H1 (cell line): ENCODE measurements around the gene ITGA11. TPM values are rescaled to one million over a fixed set of nuclear protein-coding genes. Genes with fewer than 3 reads are reported as not detected.
A peak's percentile ranks its signal among the peaks of the same experiment; 100 is the strongest.

Source experiments
- CTCF ChIA-PET: fragments of 300-600 bp; sonication (Branson Sonifier 250); formaldehyde crosslinking; loops from one replicate; lab custom pipeline; 2021; ENCODE audit not compliant: partially characterized antibody; lab: Charles Lee
- POLR2A ChIA-PET: fragments of 300-600 bp; sonication (Branson Sonifier 250); formaldehyde crosslinking; loops from one replicate; lab custom pipeline; 2021; ENCODE audit warnings: inconsistent platforms; ENCODE audit not compliant: partially characterized antibody; lab: Charles Lee
- DNase-seq, 2 experiments: peaks; one replicate each; pipeline versions ENCODE4 v3.0.0 to v3.0.0-alpha.2; 2010 to 2022; ENCODE audit warnings: low spot score in 2 of 2, low read depth in 1 of 2, mixed read lengths in 1 of 2
- FAIRE-seq: peaks from 2 replicates; lab custom pipeline; 2011; peaks lifted over from hg19 to GRCh38; lab: Jason Lieb, UNC
- H2AFZ ChIP-seq: 2 replicates; pipeline ENCODE4 v1.8.1; 2012; ENCODE audit warnings: low read length, inconsistent platforms
- H2AK5ac ChIP-seq: 2 replicates; pipeline ENCODE4 v1.6.1; 2013; ENCODE audit warnings: low read depth, low read length
- H2BK120ac ChIP-seq: replicated peaks from 2 replicates; pipeline ENCODE3; 2013; ENCODE audit warnings: low read depth, low read length, inconsistent platforms
- H2BK12ac ChIP-seq: 2 replicates; pipeline ENCODE4 v1.6.1; 2013; ENCODE audit warnings: low read depth, low read length
- H2BK15ac ChIP-seq: 2 replicates; pipeline ENCODE4 v1.6.1; 2013; ENCODE audit warnings: low read length
- H2BK20ac ChIP-seq: 2 replicates; pipeline ENCODE4 v1.6.1; 2013; ENCODE audit warnings: low read length
- H2BK5ac ChIP-seq: 2 replicates; pipeline ENCODE4 v1.6.1; 2013; ENCODE audit warnings: low read depth, low read length
- H3K14ac ChIP-seq: 2 replicates; pipeline ENCODE4 v1.6.1; 2013; ENCODE audit warnings: inconsistent platforms; ENCODE audit not compliant: insufficient read length
- H3K18ac ChIP-seq: 2 replicates; pipeline ENCODE4 v1.6.1; 2013; ENCODE audit warnings: low read length; ENCODE audit errors: extremely low read depth
- H3K23ac ChIP-seq: 2 replicates; pipeline ENCODE4 v1.6.1; 2013; ENCODE audit warnings: inconsistent platforms; ENCODE audit not compliant: insufficient read length
- H3K23me2 ChIP-seq: 2 replicates; pipeline ENCODE4 v1.6.1; 2013; ENCODE audit warnings: low read depth, low read length
- H3K27ac ChIP-seq: 2 replicates; pipeline ENCODE4 v1.6.1; 2011; ENCODE audit warnings: low read depth, low read length, inconsistent platforms
- H3K27me3 ChIP-seq, 4 experiments: replicated peaks in 1 of 4; 1 replicate in 1 of 4; 2 replicates in 3 of 4; pipeline versions ENCODE4 v1.6.1 to v1.8.1; 2011 to 2013; ENCODE audit warnings: low read length in 3 of 4, mild to moderate bottlenecking in 3 of 4, inconsistent platforms in 2 of 4, mixed read lengths in 2 of 4, moderate library complexity in 1 of 4; ENCODE audit not compliant: control insufficient read depth in 3 of 4, insufficient read depth in 3 of 4; ENCODE audit errors: extremely low read depth in 1 of 4
- H3K36me3 ChIP-seq, 4 experiments: 2 replicates each; pipeline versions ENCODE4 v1.6.1 to v1.8.1; 2011 to 2013; ENCODE audit warnings: mild to moderate bottlenecking in 4 of 4, low read length in 3 of 4, moderate library complexity in 2 of 4, control low read depth in 1 of 4, inconsistent platforms in 1 of 4; ENCODE audit not compliant: insufficient read depth in 4 of 4, control insufficient read depth in 2 of 4
- H3K4ac ChIP-seq: replicated peaks from 2 replicates; pipeline ENCODE3; 2013; ENCODE audit warnings: low read length, low read depth, mixed read lengths, inconsistent platforms; ENCODE audit not compliant: insufficient read length
- H3K4me1 ChIP-seq, 4 experiments: replicated peaks in 1 of 4; 1 replicate in 1 of 4; 2 replicates in 3 of 4; pipeline versions ENCODE4 v1.6.1 to v1.8.1; 2011 to 2013; ENCODE audit warnings: low read length in 3 of 4, inconsistent platforms in 2 of 4, mixed read lengths in 1 of 4; ENCODE audit not compliant: insufficient read depth in 4 of 4, control insufficient read depth in 3 of 4
- H3K4me2 ChIP-seq, 2 experiments: 2 replicates each; pipeline versions ENCODE4 v1.6.1 to v1.8.1; 2011 to 2013; ENCODE audit warnings: low read depth in 2 of 2, low read length in 2 of 2, control low read depth in 1 of 2, inconsistent platforms in 1 of 2, mild to moderate bottlenecking in 1 of 2; ENCODE audit not compliant: insufficient read depth in 1 of 2
- H3K4me3 ChIP-seq, 4 experiments: fragments of 200-600, 300-600 bp in 1 of 4; sonication (generic), shearing (Covaris generic), sonication (Bioruptor Twin) in 1 of 4; 2 replicates each; pipeline versions ENCODE4 v1.5.1 to v1.8.1; 2011 to 2016; ENCODE audit warnings: low read length in 4 of 4, low read depth in 3 of 4, control low read depth in 2 of 4, inconsistent platforms in 2 of 4, mild to moderate bottlenecking in 2 of 4, mixed read lengths in 1 of 4, moderate library complexity in 1 of 4; ENCODE audit not compliant: insufficient read depth in 2 of 4; ENCODE audit errors: extremely low read depth in 1 of 4
- H3K56ac ChIP-seq: replicated peaks from 2 replicates; pipeline ENCODE3; 2013; ENCODE audit warnings: low read depth, mild to moderate bottlenecking, mixed read lengths, low read length, inconsistent platforms; ENCODE audit not compliant: insufficient read length
- H3K79me1 ChIP-seq: 2 replicates; pipeline ENCODE4 v1.6.1; 2013; ENCODE audit warnings: low read depth, low read length, control low read depth
- H3K79me2 ChIP-seq, 2 experiments: 2 replicates each; pipeline versions ENCODE4 v1.6.1 to v1.8.1; 2012 to 2013; ENCODE audit warnings: low read length in 2 of 2, mild to moderate bottlenecking in 2 of 2, inconsistent platforms in 1 of 2; ENCODE audit not compliant: insufficient read depth in 2 of 2, control insufficient read depth in 1 of 2
- H3K9ac ChIP-seq, 4 experiments: replicated peaks in 1 of 4; 1 replicate in 1 of 4; 2 replicates in 3 of 4; pipeline versions ENCODE4 v1.6.1 to v1.8.1; 2011 to 2013; ENCODE audit warnings: low read depth in 3 of 4, low read length in 3 of 4, control low read depth in 2 of 4, mild to moderate bottlenecking in 2 of 4, moderate library complexity in 2 of 4, inconsistent platforms in 1 of 4; ENCODE audit errors: extremely low read depth in 1 of 4
- H3K9me3 ChIP-seq, 2 experiments: 2 replicates each; pipeline versions ENCODE4 v1.6.1 to v1.8.1; 2012 to 2013; ENCODE audit warnings: mild to moderate bottlenecking in 2 of 2, moderate library complexity in 2 of 2, control low read depth in 1 of 2, inconsistent platforms in 1 of 2, low read depth in 1 of 2, low read length in 1 of 2, mixed read lengths in 1 of 2; ENCODE audit not compliant: insufficient read depth in 2 of 2
- H4K20me1 ChIP-seq, 2 experiments: replicated peaks in 1 of 2; 2 replicates each; pipeline versions ENCODE3 to v1.8.1; 2011 to 2013; ENCODE audit warnings: inconsistent platforms in 2 of 2, low read length in 2 of 2, mild to moderate bottlenecking in 1 of 2; ENCODE audit not compliant: insufficient read depth in 2 of 2, control insufficient read depth in 1 of 2
- H4K5ac ChIP-seq: 2 replicates; pipeline ENCODE4 v1.6.1; 2013; ENCODE audit warnings: low read length, low read depth, mixed read lengths, inconsistent platforms; ENCODE audit not compliant: insufficient read length
- H4K8ac ChIP-seq: 2 replicates; pipeline ENCODE4 v1.8.0; 2013; ENCODE audit warnings: mild to moderate bottlenecking, moderate library complexity, low read length, inconsistent platforms; ENCODE audit not compliant: insufficient read depth; ENCODE audit errors: extremely low read depth
- H4K91ac ChIP-seq: replicated peaks from 2 replicates; pipeline ENCODE3; 2013; ENCODE audit warnings: low read length, mixed read lengths, inconsistent platforms; ENCODE audit not compliant: insufficient read length
- BRCA1 ChIP-seq: IDR thresholded peaks from 2 replicates; pipeline ENCODE4 v1.6.1; 2012; ENCODE audit warnings: low read depth, low read length, improper control_type of control experiment
- CBX5 ChIP-seq: fragments of 300-800, 300-1000 bp; sonication (generic); IDR thresholded peaks from 2 replicates; pipeline ENCODE4 v1.7.1; 2016; ENCODE audit warnings: antibody characterized with exemption, low read length, low read depth
- CHD1 ChIP-seq: IDR thresholded peaks from 2 replicates; pipeline ENCODE4 v1.6.1; 2012; ENCODE audit warnings: low read depth, low read length, improper control_type of control experiment
- CREB1 ChIP-seq: IDR thresholded peaks from 2 replicates; pipeline ENCODE4 v1.6.1; 2012; ENCODE audit warnings: inconsistent platforms
- EZH2 ChIP-seq: fragments of 200-600 bp; sonication (generic); IDR thresholded peaks from 2 replicates; pipeline ENCODE4 v1.7.1; 2012; ENCODE audit warnings: low read depth, mild to moderate bottlenecking, moderate library complexity, low read length, inconsistent platforms; ENCODE audit not compliant: severe bottlenecking
- FOSL1 ChIP-seq: IDR thresholded peaks from 2 replicates; pipeline ENCODE4 v1.6.1; 2011; ENCODE audit warnings: mild to moderate bottlenecking, low read depth, low read length, moderate library complexity; ENCODE audit not compliant: insufficient read depth
- KDM5A ChIP-seq: fragments of 200-600 bp; IDR thresholded peaks from 2 replicates; pipeline ENCODE4 v1.7.1; 2012; ENCODE audit warnings: mild to moderate bottlenecking, low read length, inconsistent platforms, mixed read lengths
- MAFK ChIP-seq: IDR thresholded peaks from 2 replicates; pipeline ENCODE4 v1.6.1; 2012; ENCODE audit warnings: low read depth, mild to moderate bottlenecking, improper control_type of control experiment, low read length
- MAX ChIP-seq: IDR thresholded peaks from 2 replicates; pipeline ENCODE4 v1.6.1; 2012; ENCODE audit warnings: inconsistent platforms
- NANOG ChIP-seq: IDR thresholded peaks from 2 replicates; pipeline ENCODE4 v1.6.1; 2011; ENCODE audit warnings: low read length, low read depth, mild to moderate bottlenecking, inconsistent platforms; ENCODE audit not compliant: insufficient read depth, poor library complexity, severe bottlenecking
- PHF8 ChIP-seq: fragments of 200-600 bp; sonication (generic); conservative IDR thresholded peaks from 2 replicates; pipeline ENCODE4 v1.7.1; 2012; ENCODE audit warnings: low read depth, mild to moderate bottlenecking, inconsistent platforms, low read length, moderate library complexity
- RXRA ChIP-seq: IDR thresholded peaks from 2 replicates; pipeline ENCODE4 v1.6.1; 2011; ENCODE audit warnings: low read depth, mild to moderate bottlenecking, low read length, moderate library complexity; ENCODE audit not compliant: insufficient read depth
- SP1 ChIP-seq: IDR thresholded peaks from 2 replicates; pipeline ENCODE4 v1.6.1; 2011; ENCODE audit warnings: low read depth, low read length
- SP4 ChIP-seq: IDR thresholded peaks from 2 replicates; pipeline ENCODE4 v1.6.1; 2012; ENCODE audit warnings: low read length, inconsistent platforms
- TEAD4 ChIP-seq: IDR thresholded peaks from 2 replicates; pipeline ENCODE4 v1.6.1; 2012; ENCODE audit warnings: low read depth, low read length, inconsistent platforms, mixed read lengths
- ZNF274 ChIP-seq: IDR thresholded peaks from 2 replicates; pipeline ENCODE4 v1.7.0; 2012; ENCODE audit warnings: low read length, borderline replicate concordance; ENCODE audit errors: extremely low read depth
- WGBS, 2 experiments: shearing (Covaris generic) in 1 of 2; methylation state at CpG; one replicate each; pipeline versions ENCODE4 v1.1.6 to v1.1.7; 2013 to 2015; ENCODE audit warnings: low lambda C conversion rate in 2 of 2, mixed read lengths in 2 of 2, inconsistent platforms in 1 of 2, low coverage in 1 of 2, missing lambda C conversion rate in 1 of 2; ENCODE audit not compliant: insufficient replicate concordance in 2 of 2, insufficient coverage in 1 of 2, insufficient read length in 1 of 2; ENCODE audit errors: extremely low coverage in 1 of 2, missing lambda C conversion rate in 1 of 2; 5-methylcytosine and 5-hydroxymethylcytosine counted together
- polyA plus RNA-seq, 7 experiments: library from polyadenylated mRNA; depleted of rRNA in 3 of 7; stranded (reverse) in 5 of 7; unstranded in 2 of 7; fragments of >200 nt in 5 of 7; fragments of 200-250 nt in 2 of 7; gene quantifications; 1 replicate in 5 of 7; 2 replicates in 1 of 7; 4 replicates in 1 of 7; pipeline versions ENCODE4 v1.2.1 to v1.2.3, GENCODE V29; 2011 to 2013; ENCODE audit warnings: missing spikeins in 2 of 7, mixed read lengths in 2 of 7
- total RNA-seq: library from RNA; stranded (reverse); fragmentation: NEBNext Ultra II Directional; extraction: Animal tissue kit (Norgen Biotek cat#: 25700); gene quantifications from 2 replicates; pipeline ENCODE4 v1.2.1, GENCODE V29; 2021

ITGA11 gene
- total and polyA plus RNA-seq, 2 of the 8 experiments (the other 6 are each of a cell fraction or from before 2014, with no cell fraction given): 0.05 to 0.06 TPM

- H3K4me3 ChIP-seq: no peak overlapping the region
- no peak overlapping the region for H3K14ac ChIP-seq
- CTCF ChIA-PET: interaction anchor here (2.0 kb wide), 1 partner anchor 9 kb away, joined by 6 read pairs; the partner anchor contains the start of gene ITGA11
- DNase-seq (peak in 1 of 2 experiments; percentile 16), FAIRE-seq (no peak)
- H2BK20ac ChIP-seq: no peak overlapping the region
- H3K9ac ChIP-seq: no peak overlapping the region; a peak in 2 of 7 replicates
- no peak overlapping the region for H3K4me2 ChIP-seq
- H3K27ac ChIP-seq: no peak overlapping the region
- no peak overlapping the region for H4K91ac ChIP-seq
- H3K79me1 ChIP-seq: no peaks in the 10 kb centered on the region
- H2BK15ac ChIP-seq: no peak overlapping the region
- no peak overlapping the region for H2AFZ ChIP-seq
- WGBS, 2 experiments: 62% methylated on average over 1 of the region's 1 CpG; no CpG with 5 or more reads in 1 of the 2 experiments
- no peak overlapping the region for H4K5ac ChIP-seq
- H3K36me3 ChIP-seq: no peaks in the 10 kb centered on the region
- no peaks in the 10 kb centered on the region for H3K27me3 ChIP-seq
- H3K4ac ChIP-seq: no peak overlapping the region
- no peak overlapping the region for H2AK5ac ChIP-seq
- no peak overlapping the region for H2BK120ac ChIP-seq
- POLR2A ChIA-PET: no interaction called here
- no peak overlapping the region for H2BK12ac ChIP-seq
- no peaks in the 10 kb centered on the region for H3K23me2 ChIP-seq
- no peaks in the 10 kb centered on the region for H4K20me1 ChIP-seq
- no peaks in the 10 kb centered on the region for H3K9me3 ChIP-seq
- H2BK5ac ChIP-seq: no peak overlapping the region
- H3K18ac ChIP-seq: no peak overlapping the region
- H3K56ac ChIP-seq: no peak overlapping the region
- no peak overlapping the region for H4K8ac ChIP-seq
- TF ChIP-seq CREB1: no peak
- no peak for TF ChIP-seq PHF8
- no peak for TF ChIP-seq CHD1
- no peak for TF ChIP-seq CBX5
- TF ChIP-seq MAFK: no peak
- TF ChIP-seq KDM5A: no peak
- no peak for TF ChIP-seq MAX
- no peak for TF ChIP-seq NANOG
- no peak for TF ChIP-seq RXRA
- no peak for TF ChIP-seq EZH2
- no peak for TF ChIP-seq SP1
- no peak for TF ChIP-seq SP4
- no peak for TF ChIP-seq TEAD4
- TF ChIP-seq FOSL1: no peak
- no peak for TF ChIP-seq ZNF274
- TF ChIP-seq BRCA1: no peak
- H3K23ac ChIP-seq: no peak overlapping the region
- H3K79me2 ChIP-seq: no peaks in the 10 kb centered on the region
- H3K4me1 ChIP-seq: no peaks in the 10 kb centered on the region
These were observed 8.2 kb upstream of the ITGA11 start for GRCh38 chr15:68440136-68440535.
